Measurements from ENCODE around the gene EXTL1. TPM values are rescaled to one million over a fixed set of nuclear protein-coding genes. Genes with fewer than 3 reads are reported as not detected.

The EXTL1 gene
- total and polyA plus RNA-seq, 7 experiments from 2014 or later = 0.14 to 0.32 TPM; not detected in 5

GRCh38 chr1:26035959-26036755 is 14.6 kb downstream of the EXTL1 start:
- Histone ChIP-seq H3K4me1 (ENCODE audit: control insufficient read depth in 2 of 2, insufficient read depth in 2 of 2, low read length in 2 of 2) (peaks cover 5 to 6% of the 10 kb centered on the region in 2 donors), H3K36me3 (ENCODE audit: control insufficient read depth in 2 of 3, insufficient read depth in 3 of 3, low read length in 3 of 3) (peaks cover 0 to 4% (median 0%) of the 10 kb centered on the region in 3 experiments), H3K9me3 (ENCODE audit: control insufficient read depth in 2 of 3, low read length in 3 of 3) (no peaks in the 10 kb centered on the region), H3K27me3 (ENCODE audit: control insufficient read depth in 2 of 2, insufficient read depth in 2 of 2, low read length in 2 of 2) (no peaks in the 10 kb centered on the region), H3K27ac (ENCODE audit: low read depth, low read length) (peak overlapping the region; percentile 87), H3K4me3 (ENCODE audit: low read length) (peak overlapping the region; percentile 99)
- peaks cover 0 to 15% (median 8%) of the 10 kb centered on the region in 7 donors for H3K4me1 Mint-ChIP-seq
- H3K27me3 Mint-ChIP-seq = peaks cover 0 to 19% (median 0%) of the 10 kb centered on the region in 5 donors
- H3K9me3 Mint-ChIP-seq = peaks cover 0 to 1% (median 0%) of the 10 kb centered on the region in 11 donors
- peak overlapping the region; percentile 74 to 96 (median 90) for H3K27ac Mint-ChIP-seq
- H3K4me3 Mint-ChIP-seq = peak overlapping the region; percentile 93 to 97 (median 96)
- H3K36me3 Mint-ChIP-seq = no peaks in the 10 kb centered on the region
- POLR2A ChIA-PET = interaction anchor here (0.6 kb wide), 1 partner anchor 128 kb away, joined by 3 read pairs; no protein-coding TSS in a partner anchor
- ATAC-seq (peak; percentile 87), DNase-seq (peak; percentile 53 to 89 (median 73))
- CTCF ChIA-PET = interaction anchor here (0.6 to 1.5 kb wide), 9 partner anchors 9 to 817 kb away, joined by 3 to 10 read pairs (median 4); partner anchors contain the start of gene SLC30A2
- intact Hi-C loops (cut with micrococcal nuclease) = loop anchor here (1.0 to 10.0 kb wide), 13 partner anchors 38 to 381 kb away; partner anchors contain the start of genes CEP85 (in 2 of the 2), PDIK1L (in 2 of the 2), PAFAH2 (in 1 of the 2) and UBXN11 (in 1 of the 2)

- H3K36me3 ChIP-seq (ENCODE audit: control insufficient read depth in 2 of 3, insufficient read depth in 3 of 3, low read length in 3 of 3) = peaks cover 0 to 4% (median 0%) of the 10 kb centered on the region in 3 experiments
- peaks cover 0 to 1% (median 0%) of the 10 kb centered on the region in 11 donors for H3K9me3 Mint-ChIP-seq
- no peaks in the 10 kb centered on the region for H3K9me3 ChIP-seq (ENCODE audit: control insufficient read depth in 2 of 3, low read length in 3 of 3)
- H3K4me3 Mint-ChIP-seq = peak overlapping the region in 2 of 10 donors; percentile 39 to 97
- no peak for DNase-seq
- no peak overlapping the region for H3K27ac ChIP-seq (ENCODE audit: low read depth, low read length)
- ChIA-PET CTCF (interaction anchor here (0.6 to 1.5 kb wide), 7 partner anchors 8 to 818 kb away, joined by 3 to 10 read pairs (median 7); partner anchors contain the start of gene SLC30A2), POLR2A (interaction anchor here (0.6 kb wide), 1 partner anchor 84 kb away, joined by 3 read pairs; no protein-coding TSS in a partner anchor)
- H3K36me3 Mint-ChIP-seq = no peaks in the 10 kb centered on the region
- intact Hi-C loops (cut with micrococcal nuclease) = loop anchor here (1.0 to 10.0 kb wide), 6 partner anchors 108 to 380 kb away; partner anchors contain the start of genes CEP85 (in 1 of the 2) and UBXN11 (in 1 of the 2)
- H3K4me1 ChIP-seq (ENCODE audit: control insufficient read depth in 2 of 2, insufficient read depth in 2 of 2, low read length in 2 of 2) = peaks cover 5 to 6% of the 10 kb centered on the region in 2 donors
- H3K27me3 Mint-ChIP-seq = peaks cover 0 to 23% (median 0%) of the 10 kb centered on the region in 5 donors
- H3K27ac Mint-ChIP-seq = no peak overlapping the region
- peaks cover 0 to 15% (median 8%) of the 10 kb centered on the region in 7 donors for H3K4me1 Mint-ChIP-seq
- no peaks in the 10 kb centered on the region for H3K27me3 ChIP-seq (ENCODE audit: control insufficient read depth in 2 of 2, insufficient read depth in 2 of 2, low read length in 2 of 2)
- H3K4me3 ChIP-seq (ENCODE audit: low read length) = no peak overlapping the region
- ATAC-seq = no peak
These were observed 15.2 kb downstream of the EXTL1 start for GRCh38 chr1:26036756-26037281.

- Histone ChIP-seq H3K27ac (ENCODE audit: low read depth, low read length) (no peak overlapping the region), H3K9me3 (ENCODE audit: control insufficient read depth in 2 of 3, low read length in 3 of 3) (no peaks in the 10 kb centered on the region), H3K36me3 (ENCODE audit: control insufficient read depth in 2 of 3, insufficient read depth in 3 of 3, low read length in 3 of 3) (peaks cover 0 to 4% (median 0%) of the 10 kb centered on the region in 3 experiments), H3K4me1 (ENCODE audit: control insufficient read depth in 2 of 2, insufficient read depth in 2 of 2, low read length in 2 of 2) (peaks cover 5 to 6% of the 10 kb centered on the region in 2 donors), H3K27me3 (ENCODE audit: control insufficient read depth in 2 of 2, insufficient read depth in 2 of 2, low read length in 2 of 2) (no peaks in the 10 kb centered on the region), H3K4me3 (ENCODE audit: low read length) (no peak overlapping the region)
- H3K36me3 Mint-ChIP-seq = no peaks in the 10 kb centered on the region
- peaks cover 0 to 1% (median 0%) of the 10 kb centered on the region in 11 donors for H3K9me3 Mint-ChIP-seq
- CTCF ChIA-PET = interaction anchor here (0.6 kb wide), 1 partner anchor 120 kb away, joined by 3 read pairs; no protein-coding TSS in a partner anchor
- POLR2A ChIA-PET = interaction anchor here (1.0 kb wide), 1 partner anchor 135 kb away, joined by 3 read pairs; no protein-coding TSS in a partner anchor
- H3K4me1 Mint-ChIP-seq = peaks cover 0 to 15% (median 8%) of the 10 kb centered on the region in 7 donors
- intact Hi-C loops (cut with micrococcal nuclease) = loop anchor here (5.0 to 10.0 kb wide), 4 partner anchors 197 to 379 kb away; partner anchors contain the start of genes CEP85 (in 1 of the 2) and UBXN11 (in 1 of the 2)
- no peak overlapping the region for H3K27ac Mint-ChIP-seq
- H3K4me3 Mint-ChIP-seq = peak overlapping the region in 2 of 10 donors; percentile 29 to 48
- DNase-seq (no peak), ATAC-seq (no peak)
- peaks cover 0 to 23% (median 5%) of the 10 kb centered on the region in 5 donors for H3K27me3 Mint-ChIP-seq
These were observed 16.3 kb downstream of the EXTL1 start for GRCh38 chr1:26037904-26038303.

- H3K27me3 Mint-ChIP-seq = peaks cover 0 to 28% (median 5%) of the 10 kb centered on the region in 5 donors
- no peaks in the 10 kb centered on the region for H3K36me3 Mint-ChIP-seq
- ChIA-PET CTCF (interaction anchor here (0.6 kb wide), 1 partner anchor 121 kb away, joined by 3 read pairs; no protein-coding TSS in a partner anchor), POLR2A (interaction anchor here (1.0 kb wide), 1 partner anchor 136 kb away, joined by 3 read pairs; no protein-coding TSS in a partner anchor)
- DNase-seq (no peak), ATAC-seq (no peak)
- H3K27ac Mint-ChIP-seq = peak overlapping the region in 1 of 9 donors; percentile 32
- H3K27ac ChIP-seq (ENCODE audit: low read depth, low read length) = no peak overlapping the region
- peak overlapping the region in 2 of 10 donors; percentile 29 to 34 for H3K4me3 Mint-ChIP-seq
- no peaks in the 10 kb centered on the region for H3K27me3 ChIP-seq (ENCODE audit: control insufficient read depth in 2 of 2, insufficient read depth in 2 of 2, low read length in 2 of 2)
- H3K9me3 Mint-ChIP-seq = peaks cover 0 to 1% (median 0%) of the 10 kb centered on the region in 11 donors
- peaks cover 5 to 6% of the 10 kb centered on the region in 2 donors for H3K4me1 ChIP-seq (ENCODE audit: control insufficient read depth in 2 of 2, insufficient read depth in 2 of 2, low read length in 2 of 2)
- peaks cover 0 to 4% (median 0%) of the 10 kb centered on the region in 3 experiments for H3K36me3 ChIP-seq (ENCODE audit: control insufficient read depth in 2 of 3, insufficient read depth in 3 of 3, low read length in 3 of 3)
- H3K9me3 ChIP-seq (ENCODE audit: control insufficient read depth in 2 of 3, low read length in 3 of 3) = no peaks in the 10 kb centered on the region
- no peak overlapping the region for H3K4me3 ChIP-seq (ENCODE audit: low read length)
- intact Hi-C loops (cut with micrococcal nuclease) = loop anchor here (5.0 to 10.0 kb wide), 4 partner anchors 196 to 379 kb away; partner anchors contain the start of genes CEP85 (in 1 of the 2) and UBXN11 (in 1 of the 2)
- H3K4me1 Mint-ChIP-seq = peaks cover 0 to 15% (median 8%) of the 10 kb centered on the region in 7 donors
These were observed 16.9 kb downstream of the EXTL1 start for GRCh38 chr1:26038477-26038876.

- Mint-ChIP-seq H3K27me3 (peaks cover 0 to 32% (median 8%) of the 10 kb centered on the region in 5 donors), H3K36me3 (no peaks in the 10 kb centered on the region), H3K27ac (no peak overlapping the region), H3K9me3 (peaks cover 0 to 1% (median 0%) of the 10 kb centered on the region in 11 donors), H3K4me1 (peaks cover 0 to 14% (median 8%) of the 10 kb centered on the region in 7 donors), H3K4me3 (no peak overlapping the region)
- intact Hi-C loops (cut with micrococcal nuclease) = loop anchor here (5.0 to 10.0 kb wide), 4 partner anchors 196 to 378 kb away; partner anchors contain the start of genes CEP85 (in 1 of the 2) and UBXN11 (in 1 of the 2)
- Histone ChIP-seq H3K27me3 (ENCODE audit: control insufficient read depth in 2 of 2, insufficient read depth in 2 of 2, low read length in 2 of 2) (no peaks in the 10 kb centered on the region), H3K9me3 (ENCODE audit: control insufficient read depth in 2 of 3, low read length in 3 of 3) (no peaks in the 10 kb centered on the region), H3K4me1 (ENCODE audit: control insufficient read depth in 2 of 2, insufficient read depth in 2 of 2, low read length in 2 of 2) (peaks cover 5 to 6% of the 10 kb centered on the region in 2 donors), H3K36me3 (ENCODE audit: control insufficient read depth in 2 of 3, insufficient read depth in 3 of 3, low read length in 3 of 3) (peaks cover 0 to 4% (median 0%) of the 10 kb centered on the region in 3 experiments), H3K27ac (ENCODE audit: low read depth, low read length) (no peak overlapping the region), H3K4me3 (ENCODE audit: low read length) (no peak overlapping the region)
- CTCF ChIA-PET = no interaction called here
- POLR2A ChIA-PET = interaction anchor here (1.0 kb wide), 1 partner anchor 136 kb away, joined by 3 read pairs; no protein-coding TSS in a partner anchor
- DNase-seq = no peak
- no peak for ATAC-seq
These were observed 17.3 kb downstream of the EXTL1 start for GRCh38 chr1:26038904-26039303.

- H3K4me1 ChIP-seq (ENCODE audit: control insufficient read depth in 2 of 2, insufficient read depth in 2 of 2, low read length in 2 of 2) = no peaks in the 10 kb centered on the region
- no peaks in the 10 kb centered on the region for H3K36me3 ChIP-seq (ENCODE audit: control insufficient read depth in 2 of 3, insufficient read depth in 3 of 3, low read length in 3 of 3)
- no peak overlapping the region for H3K4me3 ChIP-seq (ENCODE audit: low read length)
- H3K9me3 ChIP-seq (ENCODE audit: control insufficient read depth in 2 of 3, low read length in 3 of 3) = no peaks in the 10 kb centered on the region
- Mint-ChIP-seq H3K9me3 (no peaks in the 10 kb centered on the region), H3K4me3 (no peak overlapping the region), H3K27me3 (peaks cover 12 to 39% (median 25%) of the 10 kb centered on the region in 5 donors), H3K27ac (no peak overlapping the region), H3K36me3 (peaks cover 0 to 5% (median 0%) of the 10 kb centered on the region in 5 donors), H3K4me1 (peaks cover 0 to 7% (median 2%) of the 10 kb centered on the region in 7 donors)
- ChIA-PET CTCF (no interaction called here), POLR2A (no interaction called here)
- DNase-seq (no peak), ATAC-seq (no peak)
- intact Hi-C loops (cut with micrococcal nuclease) = no loop called here
- H3K27me3 ChIP-seq (ENCODE audit: control insufficient read depth in 2 of 2, insufficient read depth in 2 of 2, low read length in 2 of 2) = no peaks in the 10 kb centered on the region
- H3K27ac ChIP-seq (ENCODE audit: low read depth, low read length) = no peak overlapping the region
These were observed 19.8 kb downstream of the EXTL1 start for GRCh38 chr1:26041401-26041800.

Data from naive thymus-derived CD4-positive, alpha-beta T cell (primary cell).